Dermis microvascular lymphatic vessel endothelial cell (primary cell): Measurements from ENCODE around the gene PKN1. TPM values are rescaled to one million over a fixed set of nuclear protein-coding genes. Genes with fewer than 3 reads are reported as not detected.
"Not testable (repeated sequence)": the region's sequence is repeated elsewhere in the genome, so short reads cannot be mapped to it uniquely, and the experiment has no call there.

Experiments
- DNase-seq, 2 donors: peaks; one replicate each; pipeline versions ENCODE4 v3.0.0 to v3.0.0-alpha.2; 2010; ENCODE audit warnings: low read depth in 2 of 2
- total RNA-seq: library from RNA; depleted of rRNA; stranded (reverse); fragments of >200 nt; gene quantifications from 2 replicates; pipeline ENCODE4 v1.2.1, GENCODE V29; 2014

The PKN1 gene
- total RNA-seq, 1 donor from 2014 or later, result 252 TPM

GRCh38 chr19:14480700-14481079 lies 47.6 kb downstream of the PKN1 start:
- no peak for DNase-seq

- no peak for DNase-seq
Observed at GRCh38 chr19:14482172-14482941, 49.3 kb downstream of the PKN1 start.

GRCh38 chr19:14487370-14488125 lies 54.4 kb downstream of the PKN1 start:
- DNase-seq, result no peak

DNA sequence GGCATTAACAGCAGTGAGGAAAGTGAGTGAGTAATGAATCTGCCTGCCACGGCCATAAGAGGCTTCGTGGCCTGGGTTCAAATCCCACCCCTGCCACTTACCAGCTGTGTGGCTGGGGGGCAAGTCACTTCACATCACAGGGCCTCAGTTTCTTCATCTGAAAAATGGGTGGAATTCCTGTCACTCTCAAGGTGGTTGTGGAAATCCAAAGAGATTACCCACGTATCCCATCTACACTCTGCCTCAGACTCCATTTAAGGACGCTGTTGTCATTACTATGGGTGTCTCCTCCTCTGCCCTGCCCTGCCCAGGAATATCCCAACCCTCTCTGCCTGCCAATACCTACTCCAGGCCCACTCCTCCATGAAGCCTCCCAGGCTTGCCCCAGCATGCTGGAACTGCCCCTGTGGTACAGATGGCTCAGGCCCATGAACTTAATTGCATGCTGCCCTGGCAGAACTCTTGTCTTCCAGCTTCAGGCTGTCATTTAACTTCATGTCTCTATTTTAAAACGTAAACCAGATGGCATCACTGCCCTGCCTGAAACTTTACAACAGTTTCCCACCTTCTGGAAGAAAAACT lies 59.7 kb downstream of the PKN1 start:
- no peak for DNase-seq

DNA sequence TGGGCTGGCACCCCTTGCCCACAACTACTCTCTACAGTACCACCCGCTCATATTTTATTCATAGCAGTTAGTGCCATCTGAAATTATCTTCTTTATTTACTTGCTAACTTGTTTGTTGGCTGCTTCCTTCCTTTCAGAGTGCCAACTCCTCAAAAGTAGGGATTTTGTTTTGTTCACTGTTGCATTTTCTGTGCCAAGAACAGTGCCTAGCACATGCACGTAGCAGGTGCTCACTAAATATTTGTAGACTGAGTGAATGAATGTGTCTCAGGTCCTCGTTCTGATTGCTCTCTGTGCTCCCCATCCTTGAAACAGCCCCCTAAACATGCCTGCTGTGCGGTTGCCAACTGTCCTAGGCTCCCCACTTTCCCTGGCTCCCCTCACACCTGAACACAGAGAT lies 61.3 kb downstream of the PKN1 start:
- DNase-seq, result no peak

GRCh38 chr19:14494910-14495671 lies 62.0 kb downstream of the PKN1 start:
- DNase-seq, result no peak

GRCh38 chr19:14495672-14496028 lies 62.5 kb downstream of the PKN1 start:
- DNase-seq, result no peak

GRCh38 chr19:14496029-14496833 lies 63.1 kb downstream of the PKN1 start, which contains the start of gene GIPC1:
TSS of gene GIPC1 (minus strand) at chr19:14496127. CDS start at chr19:14482976, 13,151 bp downstream.
- peak; percentile 98 to 99 for DNase-seq

- DNase-seq, result no peak
Observed at GRCh38 chr19:14496834-14497227, 63.7 kb downstream of the PKN1 start.

DNA sequence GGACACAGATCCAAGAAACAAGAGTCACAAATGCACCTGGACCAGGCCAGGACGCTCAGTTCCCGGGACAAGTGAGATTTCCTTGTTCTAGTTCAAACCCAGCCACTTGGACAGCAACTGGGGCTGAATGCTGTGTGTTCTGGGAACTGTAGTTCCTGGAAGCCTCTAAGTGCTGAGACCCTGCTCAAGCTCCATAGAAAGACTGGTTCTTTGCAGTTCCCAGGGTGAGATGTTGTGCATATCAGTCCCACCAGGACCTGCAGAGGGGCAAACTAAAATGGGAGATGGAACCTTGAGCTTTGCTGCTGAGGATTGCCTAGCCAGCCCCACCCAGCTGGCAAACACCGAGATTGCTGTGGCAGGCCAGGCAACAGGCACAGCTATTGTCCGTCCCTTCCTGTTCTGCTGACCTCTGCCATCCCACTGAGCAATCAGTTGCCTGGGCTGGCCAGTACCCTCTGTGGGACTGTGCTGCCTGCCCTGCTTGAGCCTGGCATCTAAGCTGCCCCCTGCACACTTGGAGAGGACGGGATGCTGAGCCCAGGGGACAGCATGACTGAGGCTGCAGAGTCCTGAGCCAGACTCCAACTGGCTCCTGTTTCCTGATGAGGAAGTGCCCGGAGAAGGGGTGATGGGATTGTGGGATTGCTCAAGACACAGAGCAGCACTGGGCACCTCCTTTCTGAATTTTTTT lies 64.3 kb downstream of the PKN1 start:
- peak in 1 of 2 donors; percentile 69 for DNase-seq

DNA sequence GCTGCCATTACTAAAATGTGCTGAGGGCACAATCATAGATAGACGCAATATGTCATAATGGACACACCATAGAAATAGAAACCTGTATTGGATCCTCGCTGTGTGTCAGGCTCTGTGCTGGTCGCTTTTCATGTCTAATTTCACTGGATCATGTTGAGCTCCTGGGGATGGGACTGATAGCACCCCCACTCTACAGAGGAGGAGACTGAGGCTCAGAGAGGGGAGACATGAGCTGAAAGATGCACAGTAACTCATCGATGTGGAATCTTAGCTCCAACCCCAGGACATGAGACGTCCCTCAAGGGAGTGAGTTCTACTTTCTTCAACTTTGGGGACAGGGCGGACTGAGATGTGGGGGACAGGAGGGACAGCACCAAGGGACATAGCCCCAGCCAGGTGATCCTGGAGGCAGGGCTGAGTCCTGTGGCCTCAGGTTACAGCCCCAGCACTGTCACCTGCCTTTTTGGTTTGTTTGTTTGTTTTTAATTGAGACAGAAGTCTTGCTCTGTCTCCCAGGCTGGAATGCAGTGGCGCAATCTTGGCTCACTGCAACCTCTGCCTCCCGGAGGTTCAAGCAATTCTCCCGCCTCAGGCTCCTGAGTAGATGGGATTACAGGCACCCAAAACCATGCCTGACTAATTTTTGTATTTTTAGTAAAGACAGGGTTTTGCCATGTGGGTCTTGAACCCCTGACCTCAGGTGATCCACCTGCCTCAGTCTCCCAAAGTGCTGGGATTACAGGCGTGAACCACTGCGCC lies 69.4 kb downstream of the PKN1 start:
- DNase-seq, result no peak

GRCh38 chr19:14503285-14503684 lies 70.2 kb downstream of the PKN1 start:
- DNase-seq, result no peak

- not testable (repeated sequence) for DNase-seq
Observed at GRCh38 chr19:14504575-14504974, 71.5 kb downstream of the PKN1 start.

- peak in 1 of 2 donors; percentile 43 for DNase-seq
Observed at GRCh38 chr19:14505488-14506239, 72.6 kb downstream of the PKN1 start.

- DNase-seq, result peak in 1 of 2 donors; percentile 54
Observed at GRCh38 chr19:14507704-14508542, 74.8 kb downstream of the PKN1 start.

- peak in 1 of 2 donors; percentile 35 for DNase-seq
Observed at GRCh38 chr19:14510311-14511228, 77.5 kb downstream of the PKN1 start.

GRCh38 chr19:14511229-14511593 lies 78.1 kb downstream of the PKN1 start:
- no peak for DNase-seq
